Measurements from ENCODE around the gene EXOSC10.

- TF ChIP-seq CTCF (IDR thresholded peaks at IDR 0.05), result no peak
- TF ChIP-seq RFX5 (IDR thresholded peaks at IDR 0.05; ENCODE audit: low read length), result no peak
- no peak for TF ChIP-seq FOXM1 (IDR thresholded peaks at IDR 0.05; ENCODE audit: low read depth)
- no peak for TF ChIP-seq GABPA (IDR thresholded peaks at IDR 0.05; ENCODE audit: low read depth)
- TF ChIP-seq PBX3 (IDR thresholded peaks at IDR 0.05), result no peak
- TF ChIP-seq JUND (IDR thresholded peaks at IDR 0.05), result no peak
- TF ChIP-seq ELF1 (IDR thresholded peaks at IDR 0.05), result no peak
- TF ChIP-seq USF1 (IDR thresholded peaks at IDR 0.05; ENCODE audit: borderline replicate concordance, low read depth), result no peak
- no peak for TF ChIP-seq YY1 (IDR thresholded peaks at IDR 0.05; ENCODE audit: low read depth)
- no peak for TF ChIP-seq POLR2AphosphoS5 (IDR thresholded peaks at IDR 0.05; ENCODE audit: low read depth, low read length)
- TF ChIP-seq EZH2phosphoT487 (IDR thresholded peaks at IDR 0.05; ENCODE audit: borderline replicate concordance, low read depth), result no peak
- TF ChIP-seq CHD2 (IDR thresholded peaks at IDR 0.05; ENCODE audit: low read length, partially characterized antibody), result no peak
- no peak for TF ChIP-seq REST (IDR thresholded peaks at IDR 0.05; ENCODE audit: low read depth, low read length)
Observed at GRCh38 chr1:11058026-11058425, 41.6 kb downstream of the EXOSC10 start.
